Astrocyte of the cerebellum (primary cell): ENCODE data around the gene SPATA3.

Source experiments
- DNase-seq: peaks from one replicate; pipeline ENCODE4 v3.0.0-alpha.2; 2011; ENCODE audit warnings: low read depth
- H3K4me3 ChIP-seq: 2 replicates; pipeline ENCODE4 v1.5.1; 2011; ENCODE audit warnings: mild to moderate bottlenecking, low read depth, low read length, moderate library complexity
- CTCF ChIP-seq: IDR thresholded peaks from 2 replicates; pipeline ENCODE4 v1.5.1; 2012; ENCODE audit warnings: low read length, low read depth, moderate library complexity, mild to moderate bottlenecking; ENCODE audit errors: missing control alignments
- in situ Hi-C: cut with HindIII; loops from 2 replicates; pipeline ENCODE4 v1.10.0; 2017; ENCODE audit warnings: low sequenced_read_pairs

SPATA3 gene

GRCh38 chr2:230980468-230980867 lies 15.5 kb upstream of the SPATA3 start:
- DNase-seq, result no peak
- H3K4me3 ChIP-seq, result no peak overlapping the region
- in situ Hi-C loops, result no loop called here
- TF ChIP-seq CTCF, result no peak

- H3K4me3 ChIP-seq, result no peak overlapping the region
- in situ Hi-C loops, result no loop called here
- no peak for DNase-seq
- TF ChIP-seq CTCF, result no peak
These were observed 14.2 kb upstream of the SPATA3 start for GRCh38 chr2:230981704-230982103.

GRCh38 chr2:230982126-230982525 lies 13.8 kb upstream of the SPATA3 start:
- no peak for TF ChIP-seq CTCF
- H3K4me3 ChIP-seq, result no peak overlapping the region
- DNase-seq, result no peak
- in situ Hi-C loops, result no loop called here

- TF ChIP-seq CTCF, result no peak
- no peak for DNase-seq
- no peak overlapping the region for H3K4me3 ChIP-seq
- in situ Hi-C loops, result no loop called here
These were observed 13.4 kb upstream of the SPATA3 start for GRCh38 chr2:230982528-230982927.

- in situ Hi-C loops, result no loop called here
- TF ChIP-seq CTCF, result no peak
- H3K4me3 ChIP-seq, result no peak overlapping the region
- DNase-seq, result no peak
These were observed 12.4 kb upstream of the SPATA3 start for GRCh38 chr2:230983566-230983965.

GRCh38 chr2:230984393-230985220 lies 11.3 kb upstream of the SPATA3 start:
- no peak for DNase-seq
- in situ Hi-C loops, result no loop called here

More at GRCh38 chr2:230984393-230985220, 11.3 kb upstream of the SPATA3 start:
- TF ChIP-seq CTCF, result no peak
- H3K4me3 ChIP-seq, result no peak overlapping the region
